HepG2 (cell line): Measurements from ENCODE around the gene CDKN1C. TPM values are rescaled to one million over a fixed set of nuclear protein-coding genes. Genes with fewer than 3 reads are reported as not detected.

Experiments
- ATF2 ChIP-seq: sonication (generic); formaldehyde crosslinking; IDR thresholded peaks from 2 replicates; pipeline ENCODE4 v1.4.0; 2020; ENCODE audit warnings: missing genetic modification reagents
- ATF7-NPFF ChIP-seq: sonication (generic); formaldehyde crosslinking; IDR thresholded peaks from 2 replicates; pipeline ENCODE4 v1.8.1; 2023; ENCODE audit warnings: mild to moderate bottlenecking, low read depth, missing genetic modification reagents, moderate library complexity
- FOXA1 ChIP-seq, 2 experiments: fragments of 450-650 bp in 1 of 2; sonication (generic) in 1 of 2; formaldehyde crosslinking in 1 of 2; IDR thresholded peaks; 2 replicates each; pipeline versions ENCODE4 v1.4.0 to v1.6.1; 2016 to 2020; ENCODE audit warnings: missing genetic modification reagents in 1 of 2
- GPBP1L1 ChIP-seq: sonication (generic); formaldehyde crosslinking; IDR thresholded peaks from 2 replicates; pipeline ENCODE4 v1.5.0; 2020; ENCODE audit warnings: mild to moderate bottlenecking, missing genetic modification reagents
- HNF1A ChIP-seq, 2 experiments: sonication (generic) in 1 of 2; formaldehyde crosslinking in 1 of 2; IDR thresholded peaks; 2 replicates each; pipeline versions ENCODE4 v1.4.0 to v1.6.1; 2016 to 2020; ENCODE audit warnings: borderline replicate concordance in 1 of 2, low read depth in 1 of 2, mild to moderate bottlenecking in 1 of 2, missing genetic modification reagents in 1 of 2
- HOXA3 ChIP-seq: sonication (generic); formaldehyde crosslinking; IDR thresholded peaks from 2 replicates; pipeline ENCODE4 v1.5.0; 2020; ENCODE audit warnings: missing genetic modification reagents
- KAT8 ChIP-seq: IDR thresholded peaks from 2 replicates; pipeline ENCODE4 v1.6.1; 2016; ENCODE audit warnings: missing genetic modification reagents, missing compliant biosample characterization
- KDM6A ChIP-seq: IDR thresholded peaks from 2 replicates; pipeline ENCODE4 v1.6.1; 2016; ENCODE audit warnings: low read depth
- KLF16 ChIP-seq, 2 experiments: sonication (generic) in 1 of 2; formaldehyde crosslinking in 1 of 2; IDR thresholded peaks; 2 replicates each; pipeline versions ENCODE4 v1.6.1 to v1.8.0; 2016 to 2023; ENCODE audit warnings: missing genetic modification reagents in 2 of 2, missing compliant biosample characterization in 1 of 2
- MAX ChIP-seq: IDR thresholded peaks from 2 replicates; pipeline ENCODE4 v1.6.1; 2012; ENCODE audit warnings: inconsistent platforms
- MIER3 ChIP-seq: IDR thresholded peaks from 2 replicates; pipeline ENCODE4 v1.6.1; 2016; ENCODE audit warnings: missing compliant biosample characterization, borderline replicate concordance
- SMAD3 ChIP-seq: sonication (generic); formaldehyde crosslinking; IDR thresholded peaks from 2 replicates; pipeline ENCODE4 v1.4.0; 2020; ENCODE audit warnings: missing genetic modification reagents
- SOX5 ChIP-seq: IDR thresholded peaks from 2 replicates; pipeline ENCODE4 v1.6.1; 2016; ENCODE audit warnings: borderline replicate concordance
- ZBTB7A ChIP-seq: sonication (generic); formaldehyde crosslinking; IDR thresholded peaks from 2 replicates; pipeline ENCODE4 v1.8.0; 2022; ENCODE audit warnings: mild to moderate bottlenecking, missing genetic modification reagents
- ZBTB7B ChIP-seq: sonication (generic); formaldehyde crosslinking; IDR thresholded peaks from 2 replicates; pipeline ENCODE4 v1.4.0; 2020; ENCODE audit warnings: missing genetic modification reagents
- ZFP90 ChIP-seq: sonication (generic); formaldehyde crosslinking; IDR thresholded peaks from 2 replicates; pipeline ENCODE4 v1.8.0; 2022; ENCODE audit warnings: missing genetic modification reagents, mild to moderate bottlenecking, inconsistent platforms, borderline replicate concordance
- ZNF234 ChIP-seq: sonication (generic); formaldehyde crosslinking; conservative IDR thresholded peaks from 2 replicates; pipeline ENCODE4 v1.5.1; 2020; ENCODE audit warnings: mild to moderate bottlenecking, missing genetic modification reagents
- ZNF580 ChIP-seq: IDR thresholded peaks from 2 replicates; pipeline ENCODE4 v1.6.1; 2016; ENCODE audit warnings: low read depth, borderline replicate concordance
- ZNF616 ChIP-seq: sonication (generic); formaldehyde crosslinking; IDR thresholded peaks from 2 replicates; pipeline ENCODE4 v1.5.0; 2020; ENCODE audit warnings: low read depth, mild to moderate bottlenecking, missing genetic modification reagents
- ZNF768 ChIP-seq: sonication (generic); formaldehyde crosslinking; IDR thresholded peaks from 2 replicates; pipeline ENCODE4 v1.4.0; 2020; ENCODE audit warnings: missing genetic modification reagents
- ZZZ3 ChIP-seq: sonication (generic); formaldehyde crosslinking; IDR thresholded peaks from 2 replicates; pipeline ENCODE4 v1.4.0; 2020; ENCODE audit warnings: missing genetic modification reagents, mild to moderate bottlenecking, borderline replicate concordance
- polyA plus RNA-seq, 8 experiments: library from polyadenylated mRNA; depleted of rRNA in 3 of 8; stranded (reverse) in 7 of 8; unstranded in 1 of 8; fragments of >200 nt; fragmentation: Illumina TruSeq in 4 of 8; extraction: Trizol in 4 of 8; gene quantifications; 2 replicates each; pipeline versions ENCODE4 v1.2.1 to v1.2.3, GENCODE V29; 2011 to 2016; ENCODE audit warnings: low read depth in 4 of 8, missing spikeins in 1 of 8, mixed read lengths in 1 of 8; ENCODE audit not compliant: insufficient read depth in 1 of 8
- total RNA-seq, 5 experiments: library from RNA; depleted of rRNA; stranded (reverse); fragments of >200 nt; fragmentation: Illumina TruSeq; extraction: Trizol; gene quantifications; 2 replicates each; pipeline ENCODE4 v1.2.3, GENCODE V29; 2016; ENCODE audit warnings: low read depth in 1 of 5

Gene CDKN1C
- total and polyA plus RNA-seq, 2 of the 13 experiments (the other 11 are each of a cell fraction or from before 2014, with no cell fraction given), result not detected

- TF ChIP-seq ATF2 (CRISPR knock-in tag) (peak; percentile 46; the same call in 1 of the 2 replicates), ZNF234 (CRISPR knock-in tag) (0 out of 2 replicates have a peak, but pooled peaks have one; percentile 25), ZBTB7B (CRISPR knock-in tag) (peak; percentile 84), HNF1A (IDR thresholded peaks at IDR 0.05; ENCODE audit: low read depth) (no peak), HNF1A (CRISPR knock-in tag; IDR thresholded peaks at IDR 0.05; ENCODE audit: borderline replicate concordance) (no peak), FOXA1 (IDR thresholded peaks at IDR 0.05) (no peak), FOXA1 (CRISPR knock-in tag; IDR thresholded peaks at IDR 0.05) (0 out of 2 replicates have a peak, but pooled peaks have one; percentile 15), MIER3 (0 out of 2 replicates have a peak, but pooled peaks have one; percentile 6), ZFP90 (CRISPR knock-in tag) (0 out of 2 replicates have a peak, but pooled peaks have one; percentile 15), KAT8 (CRISPR knock-in tag) (0 out of 2 replicates have a peak, but pooled peaks have one; percentile 15), ZNF580 (CRISPR knock-in tag) (peak; percentile 83; the same call in 1 of the 2 replicates), SMAD3 (0 out of 2 replicates have a peak, but pooled peaks have one; percentile 28), SOX5 (CRISPR knock-in tag) (peak; percentile 32; the same call in 1 of the 2 replicates), KDM6A (no peak), KLF16 (CRISPR knock-in tag; IDR thresholded peaks at IDR 0.05) (0 out of 4 replicates have a peak, but pooled peaks of 1 of the 2 experiments have one; percentile 21), GPBP1L1 (no peak), MAX (peak; percentile 30; the same call in 1 of the 2 replicates), HOXA3 (CRISPR knock-in tag) (no peak), ZNF616 (CRISPR knock-in tag) (no peak), ZZZ3 (0 out of 2 replicates have a peak, but pooled peaks have one; percentile 26), ATF7-NPFF (no peak), ZBTB7A (CRISPR knock-in tag) (0 out of 2 replicates have a peak, but pooled peaks have one; percentile 23), ZNF768 (peak; percentile 26; the same call in 1 of the 2 replicates)
These were observed 45.3 kb upstream of the CDKN1C start (continued) for GRCh38 chr11:2930704-2931419.
